GM19324 (cell line): ENCODE measurements around the gene PTPRO.
"Not testable (repeated sequence)": the region's sequence is repeated elsewhere in the genome, so short reads cannot be mapped to it uniquely, and the experiment has no call there.

ENCODE experiments used
- ATAC-seq: cut with Tn5 transposase; IDR thresholded peaks from one replicate; pipeline ENCODE4 v1.9.1; 2021; ENCODE audit warnings: mild to moderate bottlenecking, moderate library complexity; ENCODE audit not compliant: unreplicated experiment, low FRiP score

PTPRO gene

DNA sequence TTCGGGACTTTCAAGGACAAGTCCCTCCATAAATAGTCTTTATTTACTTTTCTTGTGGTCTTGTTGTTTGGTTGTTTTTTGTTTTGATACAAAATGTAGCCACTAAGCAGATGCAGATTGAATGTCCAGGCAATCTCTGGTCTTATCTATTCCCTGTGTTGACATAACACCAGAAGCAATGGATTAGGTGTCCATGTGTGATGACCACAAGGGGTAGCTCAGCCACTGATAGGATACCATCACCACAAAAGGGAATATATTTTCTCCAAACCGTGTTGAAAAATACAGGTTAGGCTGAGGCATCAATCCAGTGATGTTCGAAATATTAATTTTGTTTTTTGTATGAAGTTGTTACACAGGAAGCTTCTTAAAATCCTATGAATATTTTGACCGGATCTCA, 270.6 kb downstream of the PTPRO start:
- ATAC-seq = no peak

DNA sequence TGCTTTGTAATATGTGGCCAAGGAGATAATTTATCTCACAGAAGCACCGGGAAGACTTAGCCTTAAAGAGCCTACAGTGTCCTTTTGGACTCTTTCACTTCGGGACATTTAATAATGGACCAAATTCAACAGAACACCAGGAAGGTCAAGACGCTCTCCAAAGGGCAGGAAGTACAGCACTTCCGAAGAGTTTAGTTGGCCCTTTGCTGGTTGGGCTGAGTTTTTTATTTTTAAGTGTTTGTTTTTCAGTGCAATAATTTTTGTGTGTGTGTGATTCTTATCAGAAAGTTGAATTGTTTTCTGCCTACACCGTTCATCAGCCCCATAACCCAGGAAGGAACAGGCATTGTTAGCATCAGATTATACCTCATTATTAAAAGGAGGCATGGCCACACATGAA, 273.9 kb downstream of the PTPRO start:
- ATAC-seq = no peak

GRCh38 chr12:15597125-15597830, 275.0 kb downstream of the PTPRO start:
- ATAC-seq = no peak

DNA sequence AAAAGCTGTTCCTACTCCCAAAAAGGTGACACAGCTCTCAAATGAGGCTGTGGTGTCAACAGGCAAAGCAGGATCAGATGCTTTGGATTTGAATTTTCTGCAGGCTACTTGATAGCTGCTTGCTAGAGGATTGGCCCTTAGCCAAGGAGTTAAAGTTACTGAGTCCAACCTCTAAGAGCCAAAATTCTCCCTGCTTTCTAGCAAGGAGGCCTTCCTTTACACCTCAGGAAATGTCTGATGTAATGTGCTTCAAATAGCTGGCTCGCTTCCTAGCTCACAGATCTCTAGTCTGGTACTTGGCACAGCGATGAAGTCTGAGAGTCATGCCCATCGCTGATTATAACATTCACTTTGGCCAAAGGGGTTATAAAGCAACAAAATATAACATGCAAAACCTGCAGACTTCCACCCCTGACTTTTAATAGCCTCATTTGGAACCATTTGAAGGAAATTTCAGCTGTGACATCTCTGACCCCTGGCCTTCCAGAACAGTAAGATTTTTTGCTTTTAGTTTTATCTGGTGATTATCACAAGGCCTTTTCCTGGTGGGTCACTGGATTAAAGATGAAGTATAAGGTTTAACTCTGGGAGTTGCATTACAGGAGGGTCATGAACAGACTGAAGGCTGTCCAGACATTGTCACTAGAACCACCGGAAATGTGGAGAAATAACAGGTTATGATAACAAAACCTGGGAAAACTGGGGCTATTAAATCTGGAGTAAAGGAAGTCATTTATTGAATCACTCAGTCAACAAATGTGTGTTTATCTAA, 277.1 kb downstream of the PTPRO start:
- ATAC-seq = no peak

DNA sequence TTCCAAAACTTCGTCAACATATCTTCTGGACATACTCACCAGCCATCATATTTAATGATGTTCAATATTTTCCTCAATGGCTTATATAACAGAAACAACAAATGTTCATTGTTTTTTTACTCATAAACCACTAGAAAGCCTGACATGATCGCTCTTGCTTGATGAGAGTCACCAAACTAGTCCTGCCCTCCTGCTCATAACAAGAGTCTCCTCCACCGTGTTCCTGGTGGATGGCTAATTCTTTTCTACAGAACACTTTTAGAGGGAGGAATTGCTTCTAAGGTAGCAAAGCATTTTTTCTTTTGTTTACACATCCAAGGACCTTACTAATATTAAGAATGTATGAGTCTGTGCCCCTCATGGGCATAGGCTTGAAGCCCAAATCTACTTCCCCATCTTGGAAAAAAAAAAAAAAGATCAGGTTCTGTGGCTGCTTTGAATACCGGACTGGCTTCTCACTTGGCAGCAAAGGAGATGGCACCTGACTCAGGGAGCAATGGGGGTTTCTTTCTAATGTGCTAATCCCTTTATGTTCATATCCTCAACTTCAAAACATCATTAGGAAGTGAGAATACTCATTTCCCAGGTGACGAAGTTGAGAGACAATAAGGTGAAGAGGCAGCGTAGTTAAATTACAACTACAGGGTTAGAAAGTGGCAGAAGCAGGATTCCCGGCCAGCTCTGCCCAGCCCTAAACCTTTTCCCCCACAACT, 278.1 kb downstream of the PTPRO start:
- ATAC-seq = no peak

GRCh38 chr12:15601210-15601800, 279.0 kb downstream of the PTPRO start:
- ATAC-seq = no peak

GRCh38 chr12:15602051-15602672, 279.9 kb downstream of the PTPRO start:
- ATAC-seq = no peak

- no peak for ATAC-seq
These were observed 281.3 kb downstream of the PTPRO start for GRCh38 chr12:15603474-15604085.

- ATAC-seq = no peak
These were observed 283.7 kb downstream of the PTPRO start for GRCh38 chr12:15605881-15606590.

GRCh38 chr12:15608406-15608805, 286.1 kb downstream of the PTPRO start:
- no peak for ATAC-seq

- ATAC-seq = no peak
These were observed 286.6 kb downstream of the PTPRO start for GRCh38 chr12:15608941-15609340.

DNA sequence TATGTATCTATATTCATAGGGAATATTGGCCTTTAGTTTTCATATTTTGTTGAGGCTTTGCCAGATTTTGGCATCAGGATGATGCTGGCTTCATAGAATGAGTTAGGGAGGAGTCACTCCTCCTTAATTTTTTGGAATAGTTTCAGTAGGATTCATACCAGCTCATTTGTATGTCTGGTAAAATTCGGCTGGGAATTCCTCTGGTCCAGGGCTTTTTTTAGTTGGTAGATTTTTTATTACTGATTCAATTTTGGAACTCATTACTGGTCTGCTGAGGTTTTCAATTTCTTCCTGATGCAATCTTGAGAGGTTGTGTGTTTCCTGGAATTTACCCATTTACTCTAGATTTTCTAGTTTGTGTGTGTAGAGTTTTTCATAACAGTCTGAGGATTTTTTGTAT, 291.7 kb downstream of the PTPRO start:
- no peak for ATAC-seq

DNA sequence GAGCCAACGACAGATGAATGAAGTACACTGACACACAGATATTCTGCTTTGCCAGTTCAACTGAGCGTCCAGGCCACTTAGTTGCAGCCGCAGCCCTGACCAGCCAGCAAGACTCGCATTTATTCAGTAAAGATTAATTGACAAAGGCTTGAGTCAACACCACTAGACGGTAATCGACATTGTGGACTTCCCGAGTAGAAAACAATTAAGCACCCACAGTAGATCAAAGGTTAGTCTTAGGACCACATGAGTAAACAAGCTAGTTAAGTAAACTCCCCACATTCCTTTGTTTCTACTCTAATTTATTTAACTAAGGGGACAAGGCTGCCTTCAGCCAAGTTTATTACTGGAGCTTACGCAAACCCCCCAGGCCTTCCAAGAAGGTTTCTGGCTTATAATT, 294.2 kb downstream of the PTPRO start:
- ATAC-seq = not testable (repeated sequence)

GRCh38 chr12:15620741-15621539, 298.6 kb downstream of the PTPRO start:
- no peak for ATAC-seq

GRCh38 chr12:15625075-15625474, 302.8 kb downstream of the PTPRO start:
- ATAC-seq = no peak

DNA sequence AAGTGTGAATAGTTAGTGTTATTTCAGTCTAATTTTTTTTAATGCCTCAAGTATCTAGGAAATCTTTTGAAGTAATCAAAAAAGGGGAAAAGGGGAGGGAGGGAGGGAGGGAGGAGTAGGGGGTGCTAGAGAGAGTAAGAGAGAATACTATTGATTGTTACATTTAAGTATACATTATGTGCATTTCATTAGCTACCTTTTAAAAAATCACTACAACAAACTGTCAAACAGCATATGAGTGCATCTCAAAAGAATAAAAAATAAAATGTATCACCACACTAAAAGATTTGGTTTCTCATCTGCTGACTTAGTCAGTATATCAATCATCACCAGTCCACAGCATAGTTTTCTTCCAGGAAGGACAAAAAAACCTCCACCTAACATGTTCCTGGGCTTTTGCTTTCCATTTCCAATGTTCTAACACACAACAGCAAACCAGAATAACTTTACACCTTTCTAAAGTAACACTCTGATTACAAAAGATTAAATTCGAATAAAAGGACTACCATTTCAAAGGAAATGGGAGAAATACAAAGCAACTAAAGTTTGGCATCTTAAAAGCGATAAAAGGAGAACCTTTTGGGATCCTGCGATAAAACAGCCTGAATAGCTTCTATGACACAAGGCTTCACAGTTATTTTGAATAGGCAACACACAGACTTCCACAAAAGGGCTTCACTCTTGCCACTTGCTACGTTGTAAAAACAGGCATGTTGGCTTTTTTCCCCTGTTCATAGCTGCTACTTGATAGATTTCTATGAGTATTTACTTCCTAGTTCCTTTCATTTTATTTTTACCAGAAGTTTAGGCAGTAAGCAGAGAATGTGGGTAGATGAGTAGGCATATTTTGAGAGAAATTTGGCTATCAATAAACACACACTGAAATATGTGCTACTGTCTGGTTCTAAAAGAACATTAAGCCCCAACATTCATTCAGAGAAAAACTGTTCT, 306.0 kb downstream of the PTPRO start:
- ATAC-seq = no peak

GRCh38 chr12:15629108-15629507, 306.8 kb downstream of the PTPRO start:
- ATAC-seq = no peak

GRCh38 chr12:15629761-15630160, 307.5 kb downstream of the PTPRO start:
- no peak for ATAC-seq
